ENCODE measurements around the gene RASSF3.

RASSF3 gene

GRCh38 chr12:64583771-64584421, 26.4 kb upstream of the RASSF3 start:
- no peak for TF ChIP-seq CTCF (IDR thresholded peaks at IDR 0.05)

- no peak for TF ChIP-seq CTCF (IDR thresholded peaks at IDR 0.05)
Measured at GRCh38 chr12:64585104-64585503, 25.2 kb upstream of the RASSF3 start.

- no peak for TF ChIP-seq CTCF (IDR thresholded peaks at IDR 0.05)
Measured at GRCh38 chr12:64587447-64587846, 22.8 kb upstream of the RASSF3 start.

- no peak for TF ChIP-seq CTCF (IDR thresholded peaks at IDR 0.05)
Measured at GRCh38 chr12:64590183-64590582, 20.1 kb upstream of the RASSF3 start.

GRCh38 chr12:64595863-64596793, 14.2 kb upstream of the RASSF3 start:
- TF ChIP-seq CTCF (IDR thresholded peaks at IDR 0.05): no peak

- TF ChIP-seq CTCF (IDR thresholded peaks at IDR 0.05): no peak
Measured at GRCh38 chr12:64598831-64599230, 11.5 kb upstream of the RASSF3 start.

- no peak for TF ChIP-seq CTCF (IDR thresholded peaks at IDR 0.05)
Measured at GRCh38 chr12:64600164-64600561, 10.1 kb upstream of the RASSF3 start.
